ENCODE results near the gene SCNN1A. TPM values are rescaled to one million over a fixed set of nuclear protein-coding genes. Genes with fewer than 3 reads are reported as not detected.

SCNN1A gene
- total and polyA plus RNA-seq, 2 of the 4 experiments (the other 2 are of a cell fraction), result 0.41 TPM; not detected in 1

DNA sequence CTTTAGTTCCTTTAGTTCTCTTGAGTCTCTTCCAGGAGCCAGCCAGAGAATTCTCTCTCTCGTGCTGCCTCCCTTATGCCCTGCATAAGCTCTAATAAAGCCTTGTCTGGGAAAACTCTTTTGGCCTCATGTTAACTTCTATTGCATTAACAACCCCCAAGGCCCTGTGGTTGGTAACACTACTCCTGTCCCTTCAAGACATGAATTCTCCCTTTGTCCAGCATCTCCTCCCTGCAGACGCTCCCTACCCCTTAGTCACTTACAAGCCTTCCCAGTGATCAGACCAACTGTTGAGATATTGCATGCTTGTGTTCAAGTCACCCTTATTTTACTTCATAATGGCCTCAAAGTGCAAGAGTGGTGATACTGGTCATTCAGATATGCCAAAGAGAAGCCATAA lies 20.7 kb upstream of the SCNN1A start:
- no peak overlapping the region for H3K27ac ChIP-seq (ENCODE audit: insufficient read depth, low read length)
- peak; percentile 33 for DNase-seq
- H3K4ac ChIP-seq (ENCODE audit: low read depth, low read length), result no peak overlapping the region
- no peak for TF ChIP-seq FOS (IDR thresholded peaks at IDR 0.05; ENCODE audit: low read depth, low read length)
- TF ChIP-seq RCOR1 (IDR thresholded peaks at IDR 0.05; ENCODE audit: insufficient replicate concordance, low read length), result no peak
- no peak for TF ChIP-seq NFE2L2 (IDR thresholded peaks at IDR 0.05; ENCODE audit: low read depth, low read length)
- no peak for TF ChIP-seq MXI1 (IDR thresholded peaks at IDR 0.05; ENCODE audit: borderline replicate concordance, low read depth, low read length)
- TF ChIP-seq CHD1 (IDR thresholded peaks at IDR 0.05; ENCODE audit: low read depth, low read length), result no peak
- TF ChIP-seq MAZ (IDR thresholded peaks at IDR 0.05; ENCODE audit: borderline replicate concordance, low read depth, low read length), result no peak
- no peak for TF ChIP-seq MAFK (IDR thresholded peaks at IDR 0.05; ENCODE audit: low read depth, low read length)
- TF ChIP-seq, protein P1, sequence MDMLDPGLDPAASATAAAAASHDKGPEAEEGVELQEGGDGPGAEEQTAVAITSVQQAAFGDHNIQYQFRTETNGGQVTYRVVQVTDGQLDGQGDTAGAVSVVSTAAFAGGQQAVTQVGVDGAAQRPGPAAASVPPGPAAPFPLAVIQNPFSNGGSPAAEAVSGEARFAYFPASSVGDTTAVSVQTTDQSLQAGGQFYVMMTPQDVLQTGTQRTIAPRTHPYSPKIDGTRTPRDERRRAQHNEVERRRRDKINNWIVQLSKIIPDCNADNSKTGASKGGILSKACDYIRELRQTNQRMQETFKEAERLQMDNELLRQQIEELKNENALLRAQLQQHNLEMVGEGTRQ (IDR thresholded peaks at IDR 0.05; ENCODE audit: low read depth, low read length), result no peak
- no peak for TF ChIP-seq RAD21 (IDR thresholded peaks at IDR 0.05; ENCODE audit: low read length)
- TF ChIP-seq, protein P2, sequence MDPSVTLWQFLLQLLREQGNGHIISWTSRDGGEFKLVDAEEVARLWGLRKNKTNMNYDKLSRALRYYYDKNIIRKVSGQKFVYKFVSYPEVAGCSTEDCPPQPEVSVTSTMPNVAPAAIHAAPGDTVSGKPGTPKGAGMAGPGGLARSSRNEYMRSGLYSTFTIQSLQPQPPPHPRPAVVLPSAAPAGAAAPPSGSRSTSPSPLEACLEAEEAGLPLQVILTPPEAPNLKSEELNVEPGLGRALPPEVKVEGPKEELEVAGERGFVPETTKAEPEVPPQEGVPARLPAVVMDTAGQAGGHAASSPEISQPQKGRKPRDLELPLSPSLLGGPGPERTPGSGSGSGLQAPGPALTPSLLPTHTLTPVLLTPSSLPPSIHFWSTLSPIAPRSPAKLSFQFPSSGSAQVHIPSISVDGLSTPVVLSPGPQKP (IDR thresholded peaks at IDR 0.05; ENCODE audit: borderline replicate concordance, low read depth, low read length), result no peak
- TF ChIP-seq RFX5 (IDR thresholded peaks at IDR 0.05; ENCODE audit: low read depth, low read length), result no peak
- TF ChIP-seq CEBPB (IDR thresholded peaks at IDR 0.05; ENCODE audit: low read depth, low read length), result no peak
- TF ChIP-seq CTCF (conservative IDR thresholded peaks at IDR 0.05; ENCODE audit: low read depth, low read length), result no peak
- no peak for TF ChIP-seq POLR2A (IDR thresholded peaks at IDR 0.05; ENCODE audit: low read depth, low read length)
- no peak for TF ChIP-seq SMC3 (IDR thresholded peaks at IDR 0.05; ENCODE audit: low read depth, low read length)
- TF ChIP-seq BHLHE40 (IDR thresholded peaks at IDR 0.05; ENCODE audit: low read depth, low read length), result no peak
- no peaks in the 10 kb centered on the region for H4K20me1 ChIP-seq (ENCODE audit: insufficient read depth, low read length)
- no peak overlapping the region for H3K14ac ChIP-seq (replicated peaks; ENCODE audit: low read depth, low read length)
- H3K56ac ChIP-seq (ENCODE audit: extremely low read depth, insufficient read depth, low read length), result no peak overlapping the region
- H3K4me2 ChIP-seq (ENCODE audit: low read depth, low read length), result no peak overlapping the region
- no peak overlapping the region for H2BK5ac ChIP-seq (ENCODE audit: low read depth, low read length, poor library complexity, severe bottlenecking)
- peaks cover 0 to 3% of the 10 kb centered on the region in 2 experiments; a peak in 1 of 4 replicates for H3K79me1 ChIP-seq (ENCODE audit: low read depth in 1 of 2, low read length in 2 of 2)
- H3K18ac ChIP-seq (ENCODE audit: low read depth, low read length), result no peak overlapping the region
- no peak overlapping the region for H3K4me3 ChIP-seq (ENCODE audit: insufficient read depth, low read depth, low read length)
- no peak overlapping the region for H4K91ac ChIP-seq (ENCODE audit: insufficient read depth, low read depth, low read length)
- intact Hi-C loops (cut with micrococcal nuclease), result no loop called here
- no peak overlapping the region for H4K5ac ChIP-seq (ENCODE audit: low read depth, low read length)
- H3K9me3 ChIP-seq (ENCODE audit: control insufficient read depth, insufficient read depth, low read length), result no peaks in the 10 kb centered on the region
- H4K8ac ChIP-seq (ENCODE audit: low read depth in 2 of 2, low read length in 2 of 2), result no peak overlapping the region
- CTCF ChIA-PET, result no interaction called here
- H3K36me3 ChIP-seq (ENCODE audit: control insufficient read depth, insufficient read depth, low read length), result peaks cover 27% of the 10 kb centered on the region
- H3K9ac ChIP-seq (ENCODE audit: low read depth, low read length), result no peak overlapping the region
- ATAC-seq (ENCODE audit: low read depth), result no peak; the same call in 1 of the 2 replicates
- BruUV-seq (replicated peaks), result no TSS peak
- in situ Hi-C loops (cut with MboI; ENCODE audit: low sequenced_read_pairs), result no loop called here
- H2AFZ ChIP-seq (replicated peaks; ENCODE audit: low read length, poor library complexity), result no peak overlapping the region
- POLR2A ChIA-PET (ENCODE audit: unreplicated experiment), result no interaction called here
- no peak overlapping the region for H2BK15ac ChIP-seq (ENCODE audit: low read depth, low read length)
- no peaks in the 10 kb centered on the region for H3K4me1 ChIP-seq (ENCODE audit: control insufficient read depth, insufficient read depth, low read length)
- dilution Hi-C loops (cut with HindIII; ENCODE audit: low sequenced_read_pairs, unreplicated experiment), result no loop called here
- no peak overlapping the region for H2AK5ac ChIP-seq (ENCODE audit: low read depth, low read length)
- H2BK120ac ChIP-seq (ENCODE audit: low read depth, low read length), result no peak overlapping the region
- WGBS, 2 experiments (ENCODE audit: extremely low coverage in 2 of 2, insufficient read length in 1 of 2), result 78% methylated on average over 1 of the region's 2 CpGs; no CpG with 5 or more reads in 1 of the 2 experiments
- no peaks in the 10 kb centered on the region for H3K27me3 ChIP-seq (ENCODE audit: control insufficient read depth, insufficient read depth, low read length)
- no peak overlapping the region for H2AK9ac ChIP-seq (replicated peaks; ENCODE audit: low read depth, low read length, poor library complexity)
- H3K23ac ChIP-seq (ENCODE audit: low read depth, low read length), result no peak overlapping the region
- H3K9me1 ChIP-seq (ENCODE audit: insufficient read depth, low read length), result 0 out of 2 replicates have a peak, but pooled peaks cover 8% of the 10 kb centered on the region
- H2BK20ac ChIP-seq (ENCODE audit: low read depth, low read length), result no peak overlapping the region

All from IMR-90 (cell line).